ENCODE results near the gene NUCB2.

DNA sequence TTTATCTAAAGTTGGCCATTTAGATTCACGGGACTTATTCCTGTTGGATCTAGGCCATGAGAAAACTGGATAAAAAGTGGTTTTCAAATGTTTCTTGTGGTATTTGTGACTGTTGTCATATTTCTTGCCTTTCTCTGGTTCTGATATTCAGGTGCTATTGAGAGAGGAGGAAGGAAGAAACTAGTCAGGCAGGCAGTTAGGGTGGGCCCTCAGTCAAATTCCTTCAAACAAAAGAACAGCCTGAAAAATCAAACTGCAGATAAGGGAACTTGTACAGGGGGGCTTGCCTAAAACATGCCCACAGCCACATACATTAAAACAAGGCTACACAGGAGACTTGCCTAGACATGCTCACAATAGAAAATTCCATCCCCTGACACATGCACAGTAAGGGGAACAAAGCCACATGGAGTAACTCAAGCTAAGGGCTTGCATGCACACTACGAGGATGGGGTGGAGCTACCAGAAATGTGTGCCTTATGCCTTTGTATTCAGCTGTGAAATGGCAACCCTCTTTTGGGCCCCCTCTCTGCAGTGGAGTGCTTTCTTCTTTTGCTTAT lies 93.2 kb downstream of the NUCB2 start:
- TF ChIP-seq, protein P1, sequence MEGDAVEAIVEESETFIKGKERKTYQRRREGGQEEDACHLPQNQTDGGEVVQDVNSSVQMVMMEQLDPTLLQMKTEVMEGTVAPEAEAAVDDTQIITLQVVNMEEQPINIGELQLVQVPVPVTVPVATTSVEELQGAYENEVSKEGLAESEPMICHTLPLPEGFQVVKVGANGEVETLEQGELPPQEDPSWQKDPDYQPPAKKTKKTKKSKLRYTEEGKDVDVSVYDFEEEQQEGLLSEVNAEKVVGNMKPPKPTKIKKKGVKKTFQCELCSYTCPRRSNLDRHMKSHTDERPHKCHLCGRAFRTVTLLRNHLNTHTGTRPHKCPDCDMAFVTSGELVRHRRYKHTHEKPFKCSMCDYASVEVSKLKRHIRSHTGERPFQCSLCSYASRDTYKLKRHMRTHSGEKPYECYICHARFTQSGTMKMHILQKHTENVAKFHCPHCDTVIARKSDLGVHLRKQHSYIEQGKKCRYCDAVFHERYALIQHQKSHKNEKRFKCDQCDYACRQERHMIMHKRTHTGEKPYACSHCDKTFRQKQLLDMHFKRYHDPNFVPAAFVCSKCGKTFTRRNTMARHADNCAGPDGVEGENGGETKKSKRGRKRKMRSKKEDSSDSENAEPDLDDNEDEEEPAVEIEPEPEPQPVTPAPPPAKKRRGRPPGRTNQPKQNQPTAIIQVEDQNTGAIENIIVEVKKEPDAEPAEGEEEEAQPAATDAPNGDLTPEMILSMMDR (IDR thresholded peaks at IDR 0.05), result no peak
- no peak for TF ChIP-seq POLR2A (IDR thresholded peaks at IDR 0.05)

Data from Peyer's patch (tissue), 4 donors.